Measurements from ENCODE around the gene CDH12. TPM values are rescaled to one million over a fixed set of nuclear protein-coding genes. Genes with fewer than 3 reads are reported as not detected.

Gene CDH12
- polyA plus RNA-seq, 2 donors: 0.01 TPM; not detected in 1

DNA sequence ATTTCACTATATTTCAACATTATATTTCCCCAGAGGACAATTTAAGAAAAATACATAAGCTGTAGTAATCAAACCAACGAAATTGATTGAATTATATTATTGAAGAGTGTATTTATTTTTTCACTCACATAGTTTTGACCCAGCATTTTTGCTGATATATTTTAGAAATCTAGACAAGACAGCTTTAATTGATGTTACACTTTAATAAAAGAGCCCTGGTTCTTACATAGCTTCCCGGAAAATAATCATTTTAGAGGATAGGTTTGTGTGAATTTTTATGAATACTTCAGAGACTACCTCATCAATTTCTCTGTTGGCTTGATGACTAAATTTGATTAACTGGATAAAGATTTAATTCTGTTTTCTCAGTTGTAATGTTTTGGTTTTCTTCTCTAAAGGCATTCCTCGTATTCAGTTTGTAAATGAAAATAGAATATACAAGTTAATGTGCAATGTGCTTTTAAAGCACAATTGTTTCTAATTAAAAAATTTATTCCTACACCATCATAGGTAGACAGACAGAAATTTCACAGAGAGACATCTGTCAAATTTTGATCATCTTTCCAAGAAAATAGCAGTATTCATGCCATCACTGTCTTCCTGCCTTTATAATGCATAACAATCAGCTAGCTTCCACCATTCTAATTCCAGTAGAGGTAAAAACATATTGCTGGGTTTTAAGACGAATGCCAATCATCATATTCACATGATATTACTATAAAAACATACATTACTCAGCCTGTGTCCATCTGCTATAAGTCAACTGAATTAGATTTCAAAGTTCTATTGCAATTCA lies 441.4 kb downstream of the CDH12 start:
- no peaks in the 10 kb centered on the region for H3K27me3 ChIP-seq (ENCODE audit: control insufficient read depth in 1 of 2, insufficient read depth in 2 of 2, low read length in 2 of 2)
- WGBS, 2 donors: 40 to 46% methylated on average over 4 of the region's 4 CpGs

DNA sequence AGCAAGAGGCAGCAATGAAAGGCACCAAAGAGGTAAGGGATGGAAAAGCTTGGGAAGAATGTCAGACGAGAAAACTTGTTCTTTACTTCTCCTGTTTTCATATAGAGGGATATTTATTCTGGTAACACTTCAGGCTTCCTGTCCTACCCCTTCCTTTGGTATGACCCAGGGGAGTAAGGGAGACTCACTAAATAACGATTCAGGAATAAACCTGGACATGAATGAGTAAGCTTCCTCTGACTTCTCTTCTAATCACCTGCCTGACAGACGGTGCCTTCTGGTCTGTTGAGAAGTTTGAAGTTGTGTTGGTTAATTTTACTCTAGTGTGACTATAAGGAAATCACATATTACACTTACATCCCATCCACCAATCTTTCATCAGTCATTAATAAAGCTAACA lies 461.2 kb downstream of the CDH12 start:
- no peaks in the 10 kb centered on the region for H3K4me1 ChIP-seq (ENCODE audit: control insufficient read depth in 2 of 2, insufficient read depth in 2 of 2, low read length in 1 of 2)
- no peaks in the 10 kb centered on the region for H3K36me3 ChIP-seq (ENCODE audit: control insufficient read depth in 2 of 2, insufficient read depth in 2 of 2, low read length in 1 of 2)
- H3K4me3 ChIP-seq (ENCODE audit: low read depth in 1 of 2, low read length in 2 of 2): no peak overlapping the region
- 64 to 71% methylated on average over 3 of the region's 3 CpGs for WGBS, 2 donors
- H3K27me3 ChIP-seq (ENCODE audit: control insufficient read depth in 1 of 2, insufficient read depth in 2 of 2, low read length in 2 of 2): no peaks in the 10 kb centered on the region
- no peak overlapping the region for H3K27ac ChIP-seq (ENCODE audit: low read depth in 2 of 2, low read length in 1 of 2)
- H3K9me3 ChIP-seq (ENCODE audit: control insufficient read depth in 2 of 2, insufficient read depth in 1 of 2, low read depth in 1 of 2, low read length in 1 of 2): no peaks in the 10 kb centered on the region

More for the DNA sequence above, 441.4 kb downstream of the CDH12 start:
- Histone ChIP-seq H3K4me3 (ENCODE audit: low read depth in 1 of 2, low read length in 2 of 2) (no peak overlapping the region), H3K4me1 (ENCODE audit: control insufficient read depth in 2 of 2, insufficient read depth in 2 of 2, low read length in 1 of 2) (no peaks in the 10 kb centered on the region), H3K27ac (ENCODE audit: low read depth in 2 of 2, low read length in 1 of 2) (no peak overlapping the region), H3K9me3 (ENCODE audit: control insufficient read depth in 2 of 2, insufficient read depth in 1 of 2, low read depth in 1 of 2, low read length in 1 of 2) (no peaks in the 10 kb centered on the region), H3K36me3 (ENCODE audit: control insufficient read depth in 2 of 2, insufficient read depth in 2 of 2, low read length in 1 of 2) (no peaks in the 10 kb centered on the region)

DNA sequence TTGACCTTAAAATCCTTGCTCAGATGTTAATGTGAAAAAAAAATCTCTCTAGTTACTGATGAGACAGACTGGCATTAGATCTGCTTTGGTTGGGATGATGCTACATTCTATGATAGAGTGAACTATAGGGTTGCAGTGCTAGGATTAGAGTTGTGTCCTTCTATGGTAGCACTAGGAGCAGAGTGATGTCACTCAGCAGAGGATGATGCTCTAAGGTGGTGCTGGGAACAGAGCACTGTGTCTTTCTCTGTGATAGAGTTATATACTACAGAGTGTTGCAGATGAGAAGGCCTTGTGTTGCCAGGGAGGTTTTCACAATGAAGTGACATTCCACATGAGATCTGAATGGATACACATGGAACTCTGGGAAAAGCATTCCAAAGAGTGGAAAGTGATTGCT lies 462.3 kb downstream of the CDH12 start:
- H3K36me3 ChIP-seq (ENCODE audit: control insufficient read depth in 2 of 2, insufficient read depth in 2 of 2, low read length in 1 of 2): no peaks in the 10 kb centered on the region
- no peaks in the 10 kb centered on the region for H3K4me1 ChIP-seq (ENCODE audit: control insufficient read depth in 2 of 2, insufficient read depth in 2 of 2, low read length in 1 of 2)
- H3K9me3 ChIP-seq (ENCODE audit: control insufficient read depth in 2 of 2, insufficient read depth in 1 of 2, low read depth in 1 of 2, low read length in 1 of 2): no peaks in the 10 kb centered on the region
- no peak overlapping the region for H3K27ac ChIP-seq (ENCODE audit: low read depth in 2 of 2, low read length in 1 of 2)
- no peak overlapping the region for H3K4me3 ChIP-seq (ENCODE audit: low read depth in 1 of 2, low read length in 2 of 2)
- no peaks in the 10 kb centered on the region for H3K27me3 ChIP-seq (ENCODE audit: control insufficient read depth in 1 of 2, insufficient read depth in 2 of 2, low read length in 2 of 2)

DNA sequence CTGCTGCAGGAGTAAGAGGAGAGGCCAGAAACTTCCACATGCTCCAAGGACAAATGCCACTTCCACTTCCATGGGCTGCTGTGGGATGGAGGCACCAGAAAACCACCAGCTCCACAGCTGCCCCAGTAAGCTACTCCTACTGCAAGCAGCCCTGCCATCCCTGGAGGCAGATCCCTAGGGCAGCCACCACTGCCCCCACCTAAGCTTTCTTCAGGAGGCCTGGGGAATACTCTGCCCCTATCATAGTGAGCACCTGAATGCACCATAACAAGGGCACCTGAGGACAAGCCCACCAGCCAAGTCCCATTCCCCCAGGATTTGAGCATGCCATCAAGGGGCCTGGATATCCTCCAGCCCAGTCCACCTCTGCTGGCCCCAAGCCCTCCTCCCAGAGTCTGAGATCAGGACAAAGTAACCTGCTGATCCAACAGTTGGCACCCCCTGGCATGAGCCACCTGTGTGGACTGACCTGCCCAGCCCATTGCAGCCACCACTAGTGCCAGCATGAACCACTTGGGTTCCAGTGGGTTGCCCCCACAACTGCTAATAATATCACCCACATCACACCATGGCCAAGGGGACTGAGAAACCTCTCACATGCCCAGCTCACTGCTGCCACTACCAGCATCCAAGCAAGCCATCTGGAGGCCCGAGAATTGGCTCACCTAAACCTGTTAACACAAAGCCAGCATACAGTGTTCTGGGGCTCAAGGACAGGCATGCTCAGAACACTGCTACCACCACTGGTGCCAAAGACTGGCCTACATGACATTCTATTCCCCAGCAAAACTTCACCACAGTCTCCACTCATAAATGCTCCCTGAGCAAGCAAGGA lies 480.1 kb downstream of the CDH12 start:
- H3K27ac ChIP-seq (ENCODE audit: low read depth in 2 of 2, low read length in 1 of 2): no peak overlapping the region
- peaks cover 0 to 3% of the 10 kb centered on the region in 2 donors for H3K9me3 ChIP-seq (ENCODE audit: control insufficient read depth in 2 of 2, insufficient read depth in 1 of 2, low read depth in 1 of 2, low read length in 1 of 2)
- no peaks in the 10 kb centered on the region for H3K27me3 ChIP-seq (ENCODE audit: control insufficient read depth in 1 of 2, insufficient read depth in 2 of 2, low read length in 2 of 2)
- 36 to 82% methylated on average over 1 of the region's 1 CpG for WGBS, 2 donors
- H3K4me1 ChIP-seq (ENCODE audit: control insufficient read depth in 2 of 2, insufficient read depth in 2 of 2, low read length in 1 of 2): no peaks in the 10 kb centered on the region
- no peak overlapping the region for H3K4me3 ChIP-seq (ENCODE audit: low read depth in 1 of 2, low read length in 2 of 2)
- no peaks in the 10 kb centered on the region for H3K36me3 ChIP-seq (ENCODE audit: control insufficient read depth in 2 of 2, insufficient read depth in 2 of 2, low read length in 1 of 2)

- WGBS, 2 donors: 54 to 66% methylated on average over 8 of the region's 8 CpGs
- H3K4me1 ChIP-seq (ENCODE audit: control insufficient read depth in 2 of 2, insufficient read depth in 2 of 2, low read length in 1 of 2): no peaks in the 10 kb centered on the region
- no peaks in the 10 kb centered on the region for H3K36me3 ChIP-seq (ENCODE audit: control insufficient read depth in 2 of 2, insufficient read depth in 2 of 2, low read length in 1 of 2)
- no peak overlapping the region for H3K4me3 ChIP-seq (ENCODE audit: low read depth in 1 of 2, low read length in 2 of 2)
- H3K9me3 ChIP-seq (ENCODE audit: control insufficient read depth in 2 of 2, insufficient read depth in 1 of 2, low read depth in 1 of 2, low read length in 1 of 2): peaks cover 0 to 3% of the 10 kb centered on the region in 2 donors
- no peak overlapping the region for H3K27ac ChIP-seq (ENCODE audit: low read depth in 2 of 2, low read length in 1 of 2)
- H3K27me3 ChIP-seq (ENCODE audit: control insufficient read depth in 1 of 2, insufficient read depth in 2 of 2, low read length in 2 of 2): no peaks in the 10 kb centered on the region
Measured at GRCh38 chr5:22372376-22372775, 480.8 kb downstream of the CDH12 start.

GRCh38 chr5:22354956-22355355 lies 498.2 kb downstream of the CDH12 start:
- no peak overlapping the region for H3K4me3 ChIP-seq (ENCODE audit: low read depth in 1 of 2, low read length in 2 of 2)
- no peaks in the 10 kb centered on the region for H3K27me3 ChIP-seq (ENCODE audit: control insufficient read depth in 1 of 2, insufficient read depth in 2 of 2, low read length in 2 of 2)
- no peaks in the 10 kb centered on the region for H3K9me3 ChIP-seq (ENCODE audit: control insufficient read depth in 2 of 2, insufficient read depth in 1 of 2, low read depth in 1 of 2, low read length in 1 of 2)
- H3K27ac ChIP-seq (ENCODE audit: low read depth in 2 of 2, low read length in 1 of 2): no peak overlapping the region
- WGBS, 2 donors: 51 to 52% methylated on average over 3 of the region's 3 CpGs
- H3K36me3 ChIP-seq (ENCODE audit: control insufficient read depth in 2 of 2, insufficient read depth in 2 of 2, low read length in 1 of 2): no peaks in the 10 kb centered on the region
- no peaks in the 10 kb centered on the region for H3K4me1 ChIP-seq (ENCODE audit: control insufficient read depth in 2 of 2, insufficient read depth in 2 of 2, low read length in 1 of 2)

DNA sequence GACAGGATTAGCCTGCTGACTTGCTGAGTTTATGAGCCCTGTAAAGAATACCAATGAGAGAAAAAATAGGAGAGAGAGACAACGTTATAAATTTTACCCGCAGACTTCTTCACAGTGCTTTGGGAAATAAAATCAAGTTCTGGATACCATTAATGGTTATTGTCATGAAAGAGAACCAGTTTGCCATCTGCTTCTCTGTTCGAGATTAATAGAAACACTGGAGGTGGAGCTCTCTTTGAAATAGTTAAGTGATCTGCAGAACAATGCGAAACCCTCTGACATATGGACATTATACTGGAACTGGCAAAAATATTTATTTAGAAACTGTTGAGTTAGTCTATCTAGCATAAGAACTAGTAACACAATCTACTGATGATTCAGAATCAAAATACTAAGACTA lies 500.7 kb downstream of the CDH12 start:
- WGBS, 2 donors: 80 to 81% methylated on average over 4 of the region's 4 CpGs
- H3K27ac ChIP-seq (ENCODE audit: low read depth in 2 of 2, low read length in 1 of 2): no peak overlapping the region
- H3K4me3 ChIP-seq (ENCODE audit: low read depth in 1 of 2, low read length in 2 of 2): no peak overlapping the region
- no peaks in the 10 kb centered on the region for H3K27me3 ChIP-seq (ENCODE audit: control insufficient read depth in 1 of 2, insufficient read depth in 2 of 2, low read length in 2 of 2)
- no peaks in the 10 kb centered on the region for H3K36me3 ChIP-seq (ENCODE audit: control insufficient read depth in 2 of 2, insufficient read depth in 2 of 2, low read length in 1 of 2)
- no peaks in the 10 kb centered on the region for H3K4me1 ChIP-seq (ENCODE audit: control insufficient read depth in 2 of 2, insufficient read depth in 2 of 2, low read length in 1 of 2)
- H3K9me3 ChIP-seq (ENCODE audit: control insufficient read depth in 2 of 2, insufficient read depth in 1 of 2, low read depth in 1 of 2, low read length in 1 of 2): no peaks in the 10 kb centered on the region

- WGBS, 2 donors: 39 to 53% methylated on average over 2 of the region's 2 CpGs
- Histone ChIP-seq H3K4me3 (ENCODE audit: low read depth in 1 of 2, low read length in 2 of 2) (no peak overlapping the region), H3K9me3 (ENCODE audit: control insufficient read depth in 2 of 2, insufficient read depth in 1 of 2, low read depth in 1 of 2, low read length in 1 of 2) (no peaks in the 10 kb centered on the region), H3K27me3 (ENCODE audit: control insufficient read depth in 1 of 2, insufficient read depth in 2 of 2, low read length in 2 of 2) (no peaks in the 10 kb centered on the region), H3K27ac (ENCODE audit: low read depth in 2 of 2, low read length in 1 of 2) (no peak overlapping the region), H3K36me3 (ENCODE audit: control insufficient read depth in 2 of 2, insufficient read depth in 2 of 2, low read length in 1 of 2) (no peaks in the 10 kb centered on the region), H3K4me1 (ENCODE audit: control insufficient read depth in 2 of 2, insufficient read depth in 2 of 2, low read length in 1 of 2) (no peaks in the 10 kb centered on the region)
Measured at GRCh38 chr5:22351178-22351577, 502.0 kb downstream of the CDH12 start.

- Histone ChIP-seq H3K4me3 (ENCODE audit: low read depth in 1 of 2, low read length in 2 of 2) (no peak overlapping the region), H3K9me3 (ENCODE audit: control insufficient read depth in 2 of 2, insufficient read depth in 1 of 2, low read depth in 1 of 2, low read length in 1 of 2) (no peaks in the 10 kb centered on the region), H3K36me3 (ENCODE audit: control insufficient read depth in 2 of 2, insufficient read depth in 2 of 2, low read length in 1 of 2) (no peaks in the 10 kb centered on the region), H3K27ac (ENCODE audit: low read depth in 2 of 2, low read length in 1 of 2) (no peak overlapping the region), H3K4me1 (ENCODE audit: control insufficient read depth in 2 of 2, insufficient read depth in 2 of 2, low read length in 1 of 2) (no peaks in the 10 kb centered on the region), H3K27me3 (ENCODE audit: control insufficient read depth in 1 of 2, insufficient read depth in 2 of 2, low read length in 2 of 2) (no peaks in the 10 kb centered on the region)
- 72 to 77% methylated on average over 6 of the region's 6 CpGs for WGBS, 2 donors
Measured at GRCh38 chr5:22348027-22348426, 505.1 kb downstream of the CDH12 start.

All from esophagus (tissue), 2 donors.